Testis (tissue), 2 donors: ENCODE results near the gene NUP93.

Source experiments
- POLR2A ChIP-seq: fragments of 450-650 bp; IDR thresholded peaks from one replicate; pipeline ENCODE4 v1.6.1; 2017; ENCODE audit warnings: antibody characterized with exemption, mild to moderate bottlenecking, moderate library complexity
- TF ChIP-seq, protein P1 (sequence below), 3 experiments: fragments of 450-650 bp in 2 of 3; fragments of 200-600 bp in 1 of 3; sonication (generic) in 1 of 3; IDR thresholded peaks; one replicate each; pipeline ENCODE4 v1.5.1; 2016 to 2019; ENCODE audit warnings: antibody characterized with exemption in 3 of 3, mild to moderate bottlenecking in 2 of 3, moderate library complexity in 1 of 3

DNA sequence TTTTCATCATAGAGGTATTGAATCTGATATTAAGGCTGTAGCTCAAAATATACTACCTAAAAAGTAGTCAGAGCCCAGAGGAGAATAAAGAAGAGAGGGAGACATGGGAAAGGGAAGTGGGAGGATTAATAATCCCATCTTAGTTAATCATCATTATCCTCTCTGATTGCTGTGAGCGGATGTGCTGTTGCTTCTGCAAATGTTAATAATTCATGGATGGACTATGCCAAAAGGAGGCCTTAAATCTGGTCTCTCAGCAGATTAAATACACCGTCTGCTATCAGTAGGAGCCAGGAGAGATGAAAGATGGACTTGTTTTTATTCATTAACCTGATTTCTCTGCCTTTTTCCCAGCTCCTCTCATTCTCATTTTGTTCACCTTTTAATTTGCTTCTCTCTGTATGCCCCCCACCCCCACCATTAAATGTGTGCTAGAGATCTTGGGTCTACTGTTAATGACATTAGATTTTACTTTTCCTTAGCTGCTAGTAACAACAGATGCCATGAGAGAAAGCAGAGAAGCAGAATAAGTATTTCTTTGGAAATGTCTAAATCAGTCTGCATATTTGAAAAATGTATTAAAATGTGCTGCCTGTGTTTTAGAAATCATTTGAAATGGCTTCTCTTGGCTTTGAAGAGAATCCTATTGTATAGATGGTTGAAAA is 44.2 kb downstream of the NUP93 start:
- TF ChIP-seq, protein P1, sequence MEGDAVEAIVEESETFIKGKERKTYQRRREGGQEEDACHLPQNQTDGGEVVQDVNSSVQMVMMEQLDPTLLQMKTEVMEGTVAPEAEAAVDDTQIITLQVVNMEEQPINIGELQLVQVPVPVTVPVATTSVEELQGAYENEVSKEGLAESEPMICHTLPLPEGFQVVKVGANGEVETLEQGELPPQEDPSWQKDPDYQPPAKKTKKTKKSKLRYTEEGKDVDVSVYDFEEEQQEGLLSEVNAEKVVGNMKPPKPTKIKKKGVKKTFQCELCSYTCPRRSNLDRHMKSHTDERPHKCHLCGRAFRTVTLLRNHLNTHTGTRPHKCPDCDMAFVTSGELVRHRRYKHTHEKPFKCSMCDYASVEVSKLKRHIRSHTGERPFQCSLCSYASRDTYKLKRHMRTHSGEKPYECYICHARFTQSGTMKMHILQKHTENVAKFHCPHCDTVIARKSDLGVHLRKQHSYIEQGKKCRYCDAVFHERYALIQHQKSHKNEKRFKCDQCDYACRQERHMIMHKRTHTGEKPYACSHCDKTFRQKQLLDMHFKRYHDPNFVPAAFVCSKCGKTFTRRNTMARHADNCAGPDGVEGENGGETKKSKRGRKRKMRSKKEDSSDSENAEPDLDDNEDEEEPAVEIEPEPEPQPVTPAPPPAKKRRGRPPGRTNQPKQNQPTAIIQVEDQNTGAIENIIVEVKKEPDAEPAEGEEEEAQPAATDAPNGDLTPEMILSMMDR (IDR thresholded peaks at IDR 0.05): no peak
- TF ChIP-seq POLR2A: no peak
